Suppressor macrophage treated with lipopolysaccharide for 1 hour (primary cell): Measurements from ENCODE around the gene S100A7.
"Not testable (repeated sequence)": the region's sequence is repeated elsewhere in the genome, so short reads cannot be mapped to it uniquely, and the experiment has no call there.

Experiments used
- DNase-seq, 3 donors: peaks; one replicate each; pipeline ENCODE4 v3.0.0-alpha.2; 2020 to 2022

S100A7 gene

DNA sequence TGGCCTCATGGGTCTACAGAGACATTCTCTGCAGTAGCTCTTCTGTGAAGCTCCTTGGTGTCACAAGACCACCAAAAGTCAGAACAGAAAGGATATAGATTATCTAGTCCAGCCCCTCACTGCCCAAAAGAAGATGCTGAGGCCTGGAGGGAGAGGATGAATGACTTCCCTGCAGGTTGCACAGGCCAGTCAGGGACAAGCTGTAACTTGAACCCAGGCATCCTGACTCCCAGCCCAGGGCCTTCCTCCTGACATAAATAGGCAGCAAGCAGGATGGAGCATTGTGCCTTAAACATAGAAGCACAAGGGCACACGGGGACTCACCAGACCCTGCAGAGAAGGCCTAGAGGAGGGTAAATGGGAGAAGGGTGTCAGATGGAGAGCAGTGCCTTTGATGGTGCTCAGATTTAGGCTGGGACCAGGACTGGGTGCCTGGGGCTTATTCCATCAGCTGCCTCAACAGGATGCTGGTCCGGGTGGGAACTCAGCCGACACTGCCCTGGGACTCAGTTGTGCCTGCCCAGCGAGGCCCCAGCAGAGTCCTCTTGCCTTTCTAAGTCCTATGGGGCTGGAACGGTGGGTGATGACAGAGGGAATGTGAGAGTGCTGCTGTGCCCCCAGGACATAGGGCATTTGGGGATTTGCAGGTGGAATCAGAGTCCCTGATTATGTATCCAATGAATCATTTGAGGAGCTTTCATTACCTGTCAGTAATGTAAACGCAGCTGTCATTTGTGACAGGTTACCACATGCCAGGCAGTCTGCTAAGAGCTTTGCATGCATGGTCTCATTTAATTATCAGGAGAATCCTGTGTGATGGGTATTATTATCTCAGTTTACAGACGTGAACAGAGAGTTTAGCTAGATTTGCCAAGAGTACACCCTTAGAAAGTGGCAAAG, 30.9 kb downstream of the S100A7 start:
- DNase-seq: no peak

- no peak for DNase-seq
Measured at GRCh38 chr1:153428791-153429190, 31.7 kb downstream of the S100A7 start.

DNA sequence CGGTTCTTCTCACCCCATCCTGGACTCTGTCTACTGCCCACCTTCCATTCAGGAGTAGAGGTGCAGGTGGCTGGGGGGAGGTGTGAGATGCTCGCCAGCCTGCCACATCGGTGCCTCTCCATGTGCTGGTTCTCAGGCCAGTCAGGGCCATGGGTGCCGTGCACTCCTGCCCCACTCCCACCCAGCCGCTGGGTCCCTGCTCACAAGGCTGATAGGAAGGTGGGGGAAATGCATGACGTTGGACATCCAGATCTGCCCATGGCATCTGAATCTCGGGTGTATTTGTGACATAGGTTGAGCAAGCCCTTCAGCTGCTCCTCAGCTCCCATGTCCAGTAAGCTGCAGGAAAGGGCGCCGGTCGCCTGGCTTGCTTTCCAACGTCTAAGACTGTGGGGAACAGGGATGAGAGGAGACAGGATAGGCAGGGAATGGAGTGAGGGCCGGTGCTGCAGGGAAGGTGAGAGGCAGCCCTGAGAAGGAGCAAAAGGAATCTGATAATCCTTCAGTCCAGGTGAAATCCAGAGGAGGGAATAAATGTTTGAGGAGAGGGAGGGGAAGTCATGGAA, 32.3 kb downstream of the S100A7 start:
- DNase-seq: no peak

- DNase-seq: no peak
Measured at GRCh38 chr1:153426809-153427208, 33.6 kb downstream of the S100A7 start.

GRCh38 chr1:153422450-153423068, 37.9 kb downstream of the S100A7 start:
- peak; percentile 72 to 86 (median 81) for DNase-seq

GRCh38 chr1:153420306-153420705, 40.1 kb downstream of the S100A7 start:
- DNase-seq: no peak

DNA sequence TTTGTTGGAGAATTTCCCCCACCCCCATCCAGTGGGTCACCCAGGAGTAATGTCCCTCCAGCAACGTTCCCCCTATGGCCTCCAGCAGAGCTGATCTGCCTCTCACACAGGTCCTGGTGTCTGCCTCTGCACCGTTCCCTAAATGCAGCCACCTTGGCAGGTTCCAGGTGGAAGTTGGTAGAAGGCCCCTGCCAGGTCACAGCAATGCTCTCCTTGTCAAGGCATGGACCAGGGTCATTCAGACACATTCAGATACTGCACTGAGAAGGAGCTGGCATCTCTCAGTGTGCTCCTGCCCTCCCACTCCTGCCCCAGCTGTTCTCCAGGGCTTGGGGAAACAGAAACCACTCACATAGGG, 41.0 kb downstream of the S100A7 start:
- not testable (repeated sequence) for DNase-seq

GRCh38 chr1:153418758-153419435, 41.6 kb downstream of the S100A7 start:
- not testable (repeated sequence) for DNase-seq

DNA sequence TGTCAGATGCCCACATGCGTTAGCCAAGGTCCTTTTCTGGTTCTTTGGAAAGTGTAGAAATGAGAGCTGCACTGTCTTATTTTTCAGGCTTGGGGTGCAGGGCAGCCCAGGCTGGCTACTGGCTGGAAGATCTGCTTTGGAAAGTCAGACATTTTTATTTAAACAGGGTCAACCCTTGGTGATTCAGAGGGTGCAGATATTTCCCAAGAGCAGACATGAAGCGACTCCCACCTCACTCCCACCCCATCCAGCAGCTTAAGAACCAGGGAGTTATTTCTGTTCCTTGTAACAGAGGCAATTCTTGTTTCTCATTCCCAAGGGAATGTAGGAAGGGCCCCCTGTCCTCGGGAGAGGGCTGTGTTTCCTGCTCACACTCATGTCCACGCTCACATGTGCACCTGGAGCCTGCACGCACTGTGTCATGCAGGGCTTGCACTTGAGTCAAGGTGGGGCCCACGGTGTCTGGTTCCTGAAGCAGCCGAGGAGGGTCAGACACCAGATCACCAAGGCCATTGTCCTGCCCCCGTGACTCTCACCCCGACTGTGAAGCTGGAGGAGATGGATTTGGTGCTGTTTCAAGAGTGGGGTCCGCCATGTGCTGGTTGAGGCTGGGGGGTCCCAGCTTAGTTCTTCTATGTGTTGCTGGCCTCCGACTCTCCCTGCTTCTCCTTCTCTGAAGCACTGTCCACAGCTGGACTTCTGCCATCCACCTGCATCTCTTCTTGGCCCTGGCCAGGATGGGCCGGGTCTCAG, 43.1 kb downstream of the S100A7 start:
- no peak for DNase-seq

DNA sequence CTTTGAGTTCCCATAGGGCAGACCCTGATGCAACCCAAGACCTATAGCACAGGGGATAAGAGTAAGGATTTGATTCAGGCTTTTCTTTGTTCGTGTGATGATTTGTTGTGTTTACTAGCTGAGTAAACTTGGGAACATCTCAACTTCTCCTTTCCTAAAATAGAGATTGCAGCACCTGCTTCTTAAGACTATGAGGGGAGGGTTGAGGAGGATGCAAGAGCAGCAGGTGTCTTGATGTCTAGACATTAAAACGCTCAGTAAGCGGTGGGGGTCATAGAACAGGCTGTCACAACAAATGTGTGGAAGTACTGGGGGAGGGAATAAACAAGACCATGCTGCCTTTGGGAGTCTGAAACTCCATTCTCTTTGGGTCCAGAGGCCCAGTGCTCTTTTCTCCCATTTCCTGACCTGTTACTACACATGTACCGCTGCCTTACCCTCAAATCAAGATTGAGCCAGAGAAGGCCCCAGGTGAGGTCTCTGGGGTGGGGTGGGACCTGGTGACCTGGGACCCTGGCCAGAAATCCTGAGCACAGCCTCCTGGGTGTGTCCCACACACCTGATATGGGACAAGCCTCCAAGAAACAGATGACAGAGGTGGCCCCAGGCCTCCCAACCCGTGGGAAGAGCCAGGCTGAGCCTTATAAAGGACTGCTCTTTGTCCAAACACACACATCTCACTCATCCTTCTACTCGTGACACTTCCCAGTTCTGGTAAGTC, 44.4 kb downstream of the S100A7 start, which contains the start of gene S100A7A:
TSS of gene S100A7A (plus strand) at position 671 of the 721 bp plus-strand sequence. CDS start 1,563 bp downstream, outside the sequence.
- DNase-seq: no peak

- DNase-seq: peak; percentile 21 to 71 (median 68)
Measured at GRCh38 chr1:153413961-153414360, 46.5 kb downstream of the S100A7 start.
